Stomach (tissue), 4 donors: ENCODE data around the gene NOP9.
A peak's percentile ranks its signal among the peaks of the same experiment; 100 is the strongest.

Source experiments
- CTCF ChIP-seq, 7 experiments: fragments of 450-650 bp in 4 of 7; fragments of 200-600 bp in 3 of 7; sonication (generic) in 3 of 7; IDR thresholded peaks; one replicate each; pipeline ENCODE4 v1.5.1; 2016 to 2019; ENCODE audit warnings: antibody characterized with exemption in 7 of 7, control low read depth in 2 of 7, mild to moderate bottlenecking in 1 of 7
- EP300 ChIP-seq: sonication (generic); formaldehyde crosslinking; IDR thresholded peaks from one replicate; pipeline ENCODE4 v1.6.1; 2017; ENCODE audit warnings: antibody characterized with exemption
- POLR2A ChIP-seq, 4 donors: fragments of 450-650 bp; IDR thresholded peaks; one replicate each; pipeline ENCODE4 v1.6.1; 2016; ENCODE audit warnings: antibody characterized with exemption in 4 of 4, control low read depth in 2 of 4, mild to moderate bottlenecking in 1 of 4, moderate library complexity in 1 of 4
- POLR2AphosphoS5 ChIP-seq, 3 donors: sonication (generic); formaldehyde crosslinking; IDR thresholded peaks; one replicate each; pipeline ENCODE4 v1.6.1; 2016; ENCODE audit warnings: antibody characterized with exemption in 3 of 3

GRCh38 chr14:24274101-24274543, 25.5 kb upstream of the NOP9 start:
- TF ChIP-seq EP300: no peak
- no peak for TF ChIP-seq CTCF (IDR thresholded peaks at IDR 0.05)
- no peak for TF ChIP-seq POLR2A (IDR thresholded peaks at IDR 0.05)
- TF ChIP-seq POLR2AphosphoS5 (IDR thresholded peaks at IDR 0.05): peak in 2 of 3 donors; percentile 33 to 80
